A549 (cell line): ENCODE results near the gene DISP2. TPM values are rescaled to one million over a fixed set of nuclear protein-coding genes. Genes with fewer than 3 reads are reported as not detected.

Experiments used
- ATAC-seq, 2 experiments: fragments of 200-7000 bp in 1 of 2; fragments of >200 bp in 1 of 2; cut with Nextera tagmentation in 1 of 2; cut with Tn5 transposase in 1 of 2; 3 replicates each; pipeline versions ENCODE4 v1.8.0 to v1.9.1; 2018 to 2020; ENCODE audit warnings: mild to moderate bottlenecking in 1 of 2, moderate library complexity in 1 of 2
- CTCF ChIA-PET: fragments of 300-600 bp; sonication (Branson Sonifier 250); formaldehyde crosslinking; extraction: SDS; loops from one replicate; lab custom pipeline; 2021; ENCODE audit warnings: antibody characterized with exemption, inconsistent platforms; lab: Yijun Ruan, JAX
- POLR2A ChIA-PET: fragments of 350-600 bp; formaldehyde crosslinking; extraction: SDS; loops from one replicate; lab custom pipeline; 2021; ENCODE audit warnings: antibody characterized with exemption, inconsistent platforms; lab: Yijun Ruan, JAX
- DNase-seq, 2 experiments: peaks; one replicate each; pipeline versions ENCODE4 v3.0.0 to v3.0.0-alpha.2; 2011 to 2016; ENCODE audit warnings: low read depth in 1 of 2, low spot score in 1 of 2
- FAIRE-seq: peaks from 2 replicates; lab custom pipeline; 2011; peaks lifted over from hg19 to GRCh38; lab: Jason Lieb, UNC
- H3K27ac ChIP-seq, 2 experiments: fragments of >200 bp; sonication (Bioruptor Twin); formaldehyde crosslinking; 3 replicates each; pipeline ENCODE4 v1.5.1; 2016 to 2017
- H3K4me1 ChIP-seq: fragments of >200 bp; sonication (Bioruptor Twin); formaldehyde crosslinking; 3 replicates; pipeline ENCODE4 v1.6.1; 2016
- H3K4me2 ChIP-seq: fragments of >200 bp; sonication (Bioruptor Twin); formaldehyde crosslinking; 3 replicates; pipeline ENCODE4 v1.6.1; 2016
- H3K4me3 ChIP-seq: fragments of >200 bp; sonication (Bioruptor Twin); formaldehyde crosslinking; 3 replicates; pipeline ENCODE4 v1.5.1; 2016
- H3K9me3 ChIP-seq: fragments of >200 bp; sonication (Bioruptor Twin); formaldehyde crosslinking; 3 replicates; pipeline ENCODE4 v1.6.1; 2016
- BCL3 ChIP-seq: fragments of >200 bp; sonication (Bioruptor Twin); formaldehyde crosslinking; IDR thresholded peaks from 3 replicates; pipeline ENCODE4 v1.6.1; 2016
- BHLHE40 ChIP-seq: IDR thresholded peaks from 2 replicates; pipeline ENCODE4 v1.6.1; 2012; ENCODE audit warnings: low read depth, low read length, inconsistent platforms
- CBX2 ChIP-seq: fragments of 200-600 bp; sonication (generic); IDR thresholded peaks from 2 replicates; pipeline ENCODE4 v1.6.1; 2016; ENCODE audit warnings: low read depth, mild to moderate bottlenecking, borderline replicate concordance
- CHD2 ChIP-seq: fragments of 150-350 bp; IDR thresholded peaks from 2 replicates; pipeline ENCODE4 v1.6.1; 2014; ENCODE audit warnings: low read length; ENCODE audit not compliant: partially characterized antibody
- CHD4 ChIP-seq: fragments of 200-600 bp; sonication (generic); IDR thresholded peaks from 2 replicates; pipeline ENCODE4 v1.6.1; 2016; ENCODE audit warnings: antibody characterized with exemption, mild to moderate bottlenecking, borderline replicate concordance
- CTCF ChIP-seq: fragments of >200 bp; sonication (Bioruptor Twin); formaldehyde crosslinking; IDR thresholded peaks from 3 replicates; pipeline ENCODE4 v1.5.1; 2016
- E2F6 ChIP-seq: IDR thresholded peaks from 2 replicates; pipeline ENCODE4 v1.6.1; 2012; ENCODE audit warnings: low read depth, borderline replicate concordance
- EHF ChIP-seq: fragments of 250-450 bp; sonication (Bioruptor Pico); IDR thresholded peaks from 2 replicates; pipeline ENCODE4 v1.5.0; 2020; ENCODE audit warnings: mild to moderate bottlenecking
- EHMT2 ChIP-seq: fragments of 200-600 bp; sonication (generic); IDR thresholded peaks from 2 replicates; pipeline ENCODE4 v1.6.1; 2016; ENCODE audit warnings: antibody characterized with exemption, low read depth, mild to moderate bottlenecking, moderate library complexity
- EP300 ChIP-seq, 2 experiments: fragments of >200 bp; sonication (Bioruptor Twin); formaldehyde crosslinking; IDR thresholded peaks; 2 replicates in 1 of 2; 3 replicates in 1 of 2; pipeline ENCODE4 v1.6.1; 2016 to 2017
- FOSL2 ChIP-seq, 2 experiments: fragments of 450-650 bp in 1 of 2; fragments of >200 bp in 1 of 2; sonication (Bioruptor Twin) in 1 of 2; formaldehyde crosslinking; IDR thresholded peaks; 2 replicates each; pipeline versions ENCODE4 v1.5.0 to v1.6.1; 2016 to 2020; ENCODE audit warnings: mild to moderate bottlenecking in 1 of 2, moderate library complexity in 1 of 2
- FOXS1 ChIP-seq: fragments of 250-450 bp; sonication (Bioruptor Pico); IDR thresholded peaks from 2 replicates; pipeline ENCODE4 v1.5.0; 2020; ENCODE audit warnings: mild to moderate bottlenecking, moderate library complexity
- HEYL ChIP-seq: fragments of 250-450 bp; sonication (Bioruptor Pico); IDR thresholded peaks from 2 replicates; pipeline ENCODE4 v1.8.0; 2021; ENCODE audit warnings: mild to moderate bottlenecking, moderate library complexity
- HMGXB4 ChIP-seq: fragments of 250-450 bp; sonication (Bioruptor Pico); IDR thresholded peaks from 2 replicates; pipeline ENCODE4 v1.5.0; 2021; ENCODE audit warnings: mild to moderate bottlenecking, moderate library complexity, borderline replicate concordance
- HOXA7 ChIP-seq: fragments of 250-450 bp; sonication (Bioruptor Pico); IDR thresholded peaks from 2 replicates; pipeline ENCODE4 v1.5.0; 2020; ENCODE audit warnings: mild to moderate bottlenecking, moderate library complexity
- HOXB5 ChIP-seq: fragments of 250-450 bp; sonication (Bioruptor Pico); IDR thresholded peaks from 2 replicates; pipeline ENCODE4 v1.5.0; 2020; ENCODE audit warnings: mild to moderate bottlenecking, moderate library complexity
- JUN ChIP-seq, 2 experiments: fragments of >200 bp; sonication (Bioruptor Twin); formaldehyde crosslinking; IDR thresholded peaks; 2 replicates in 1 of 2; 3 replicates in 1 of 2; pipeline ENCODE4 v1.6.1; 2016 to 2017
- KDM1A ChIP-seq: fragments of 200-600 bp; sonication (generic); IDR thresholded peaks from 2 replicates; pipeline ENCODE4 v1.6.1; 2016; ENCODE audit warnings: low read depth, mild to moderate bottlenecking
- MAFK ChIP-seq: fragments of 450-650 bp; IDR thresholded peaks from 2 replicates; pipeline ENCODE4 v1.6.1; 2014; ENCODE audit not compliant: partially characterized antibody
- MAZ ChIP-seq: fragments of 150-350 bp; IDR thresholded peaks from 2 replicates; pipeline ENCODE4 v1.6.1; 2014; ENCODE audit warnings: antibody characterized with exemption, low read depth, low read length, borderline replicate concordance
- MYC ChIP-seq: IDR thresholded peaks from 2 replicates; pipeline ENCODE4 v1.6.1; 2012; ENCODE audit warnings: mild to moderate bottlenecking, inconsistent platforms, low read length, improper control_type of control experiment, borderline replicate concordance
- NFE2L2 ChIP-seq: fragments of 150-350 bp; conservative IDR thresholded peaks from 2 replicates; pipeline ENCODE4 v1.6.1; 2014; ENCODE audit warnings: low read length
- NPAS2 ChIP-seq: fragments of 250-450 bp; sonication (Bioruptor Pico); IDR thresholded peaks from 2 replicates; pipeline ENCODE4 v1.8.0; 2022; ENCODE audit warnings: mild to moderate bottlenecking, moderate library complexity, borderline replicate concordance
- PBX3 ChIP-seq: IDR thresholded peaks from 2 replicates; pipeline ENCODE4 v1.6.1; 2012
- POLR2A ChIP-seq: IDR thresholded peaks from 2 replicates; pipeline ENCODE4 v1.6.1; 2012; ENCODE audit warnings: mild to moderate bottlenecking, low read length
- POLR2AphosphoS2 ChIP-seq: conservative IDR thresholded peaks from 2 replicates; pipeline ENCODE4 v1.6.1; 2012; ENCODE audit warnings: low read length, improper control_type of control experiment, inconsistent platforms
- RARB ChIP-seq: fragments of 250-450 bp; sonication (Bioruptor Pico); IDR thresholded peaks from 2 replicates; pipeline ENCODE4 v1.8.0; 2021; ENCODE audit warnings: mild to moderate bottlenecking, moderate library complexity
- RCOR1 ChIP-seq: fragments of 150-350 bp; IDR thresholded peaks from 2 replicates; pipeline ENCODE4 v1.6.1; 2014; ENCODE audit warnings: antibody characterized with exemption, low read length, low read depth
- RFX5 ChIP-seq: fragments of 450-650 bp; IDR thresholded peaks from 2 replicates; pipeline ENCODE4 v1.7.1; 2014; ENCODE audit warnings: antibody characterized with exemption, mild to moderate bottlenecking, moderate library complexity
- USF2 ChIP-seq: fragments of 450-650 bp; IDR thresholded peaks from 2 replicates; pipeline ENCODE4 v1.6.1; 2014; ENCODE audit warnings: antibody characterized with exemption
- ZNF302 ChIP-seq: fragments of 250-450 bp; sonication (Bioruptor Pico); IDR thresholded peaks from 2 replicates; pipeline ENCODE4 v1.9.0; 2021; ENCODE audit warnings: inconsistent platforms, mild to moderate bottlenecking, moderate library complexity
- ZSCAN20 ChIP-seq: fragments of 250-450 bp; sonication (Bioruptor Pico); IDR thresholded peaks from 2 replicates; pipeline ENCODE4 v1.8.0; 2022; ENCODE audit warnings: mild to moderate bottlenecking, moderate library complexity
- WGBS: methylation state at CpG from one replicate; pipeline ENCODE4 v1.1.6; 2017; ENCODE audit errors: missing lambda C conversion rate; 5-methylcytosine and 5-hydroxymethylcytosine counted together
- polyA plus RNA-seq, 4 experiments: library from polyadenylated mRNA; depleted of rRNA in 3 of 4; stranded (reverse); fragments of >200 nt; fragmentation: RNase III in 1 of 4; extraction: RNeasy Plus Mini Kit Qiagen cat#74134 plus additional on column Dnase treatment in 1 of 4; gene quantifications; 2 replicates in 3 of 4; 3 replicates in 1 of 4; pipeline ENCODE4 v1.2.3, GENCODE V29; 2011 to 2017
- TF ChIP-seq, protein P1 (sequence below): IDR thresholded peaks from 2 replicates; pipeline ENCODE4 v1.6.1; 2012

The DISP2 gene
- polyA plus RNA-seq, 2 of the 4 experiments (the other 2 are of a cell fraction) = 0.26 to 0.56 TPM

DNA sequence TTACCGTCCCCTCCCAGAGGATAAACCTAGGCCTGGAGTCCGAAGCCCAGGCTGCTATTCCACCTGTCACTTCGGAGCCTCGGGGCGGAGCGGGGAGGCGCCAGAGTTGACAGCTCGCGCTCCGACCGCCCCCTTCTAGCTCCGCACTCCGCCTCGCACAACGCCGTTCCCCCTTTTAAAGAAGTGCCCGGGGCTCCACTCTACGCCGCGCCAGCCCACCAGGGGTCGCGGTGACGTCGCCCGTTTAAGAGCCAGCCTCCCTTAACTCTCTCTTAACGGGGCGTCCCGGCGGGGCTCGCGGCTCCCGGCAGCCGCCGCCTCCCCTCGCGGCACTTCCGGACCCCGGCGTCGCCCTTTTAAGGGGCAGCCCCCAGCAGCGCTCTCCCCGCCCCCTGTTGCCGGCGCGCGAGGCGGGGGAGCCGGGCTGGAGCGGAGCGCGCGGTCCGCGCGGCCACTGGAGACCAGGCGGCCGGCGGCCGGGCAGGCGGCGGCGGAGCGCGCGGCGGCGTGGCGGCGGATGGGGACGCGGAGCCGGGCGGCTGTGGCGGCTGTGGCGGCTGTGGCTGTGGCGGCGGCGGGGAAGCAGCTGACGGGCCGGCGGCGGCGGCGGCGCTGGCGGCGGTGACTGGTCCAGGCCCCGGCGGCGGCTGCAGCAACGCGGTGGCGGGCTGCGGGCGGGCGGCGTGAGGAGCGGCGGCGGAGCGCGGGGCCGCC, 34.6 kb upstream of the DISP2 start, which contains the start of gene INAFM2:
INAFM2 (plus strand) TSS at position 454 of the 714 bp plus-strand sequence. CDS start 364 bp downstream, outside the sequence.
- H3K27ac ChIP-seq = peak within 1 kb of the TSS; percentile 73 to 90
- no peak for FAIRE-seq
- 0% methylated on average over 15 of the region's 103 CpGs for WGBS
- TF ChIP-seq CHD4 = no peak
- TF ChIP-seq ZNF302 (CRISPR knock-in tag) = no peak
- no peak for TF ChIP-seq USF2
- TF ChIP-seq RARB (CRISPR knock-in tag) = no peak
- no peak for TF ChIP-seq HEYL (CRISPR knock-in tag)
- TF ChIP-seq MYC = no peak
- no peak for TF ChIP-seq KDM1A
- TF ChIP-seq CTCF = peak; percentile 21; the same call in 2 of the 3 replicates
- no peak for TF ChIP-seq BCL3
- TF ChIP-seq EHMT2 = no peak
- no peak for TF ChIP-seq FOXS1
- TF ChIP-seq FOSL2 (IDR thresholded peaks at IDR 0.05) = no peak
- no peak for TF ChIP-seq FOSL2 (CRISPR knock-in tag; IDR thresholded peaks at IDR 0.05)
- no peak for TF ChIP-seq NFE2L2
- TF ChIP-seq HMGXB4 (CRISPR knock-in tag) = no peak
- no peak for TF ChIP-seq HOXB5
- no peak for TF ChIP-seq MAZ
- TF ChIP-seq MAFK = no peak
- no peak for TF ChIP-seq NPAS2 (CRISPR knock-in tag)
- TF ChIP-seq CHD2 = no peak
- no peak for TF ChIP-seq HOXA7 (CRISPR knock-in tag)
- peak; percentile 52; the same call in 1 of the 2 replicates for TF ChIP-seq E2F6
- TF ChIP-seq POLR2AphosphoS2 = no peak
- no peak for TF ChIP-seq RFX5
- no peak for TF ChIP-seq PBX3
- no peak for TF ChIP-seq ZSCAN20 (CRISPR knock-in tag)
- TF ChIP-seq, protein P1, sequence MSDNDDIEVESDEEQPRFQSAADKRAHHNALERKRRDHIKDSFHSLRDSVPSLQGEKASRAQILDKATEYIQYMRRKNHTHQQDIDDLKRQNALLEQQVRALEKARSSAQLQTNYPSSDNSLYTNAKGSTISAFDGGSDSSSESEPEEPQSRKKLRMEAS = peak; percentile 64
- TF ChIP-seq BHLHE40 = no peak
- no peak for TF ChIP-seq CBX2
- 0 out of 2 replicates have a peak, but pooled peaks have one; percentile 17 for TF ChIP-seq POLR2A
- no peak for TF ChIP-seq EP300 (IDR thresholded peaks at IDR 0.05)
- TF ChIP-seq RCOR1 = no peak
- peak; percentile 54 to 90; a peak in 4 of 5 replicates for TF ChIP-seq JUN (IDR thresholded peaks at IDR 0.05)
- no peak for TF ChIP-seq EHF (CRISPR knock-in tag)

More for the DNA sequence above, 34.6 kb upstream of the DISP2 start, which contains the start of gene INAFM2:
- CTCF ChIA-PET = interaction anchor here (1.0 to 7.5 kb wide), 8 partner anchors 8 to 100 kb away, joined by 3 to 139 read pairs (median 24); partner anchors contain the start of gene CCDC9B
- POLR2A ChIA-PET = interaction anchor here (1.5 to 1.7 kb wide), 2 partner anchors 14 to 18 kb away, joined by 5 read pairs; partner anchors contain the start of gene CCDC9B
- Histone ChIP-seq H3K4me2 (peak within 1 kb of the TSS; percentile 98), H3K4me1 (peaks cover 9% of the 10 kb centered on the region; the same call in 1 of the 3 replicates), H3K9me3 (no peaks in the 10 kb centered on the region), H3K4me3 (peak within 1 kb of the TSS; percentile 75)
- DNase-seq = peak; percentile 66 to 77
- peak; percentile 74 to 92 for ATAC-seq
